DOHH2 (cell line): ENCODE measurements around the gene FBXL20.
"Not testable (repeated sequence)": the region's sequence is repeated elsewhere in the genome, so short reads cannot be mapped to it uniquely, and the experiment has no call there.

Experiments used
- EZH2phosphoT487 ChIP-seq: fragments of 200-600 bp; sonication (generic); IDR thresholded peaks from 2 replicates; pipeline ENCODE4 v1.6.1; 2017; ENCODE audit warnings: borderline replicate concordance, mild to moderate bottlenecking, antibody characterized with exemption, low read length, moderate library complexity, mixed read lengths
- TF ChIP-seq, protein P1 (sequence below): fragments of 200-600 bp; sonication (generic); IDR thresholded peaks from one replicate; pipeline ENCODE4 v1.5.1; 2014; ENCODE audit warnings: antibody characterized with exemption, mild to moderate bottlenecking, low read depth, low read length; ENCODE audit not compliant: poor library complexity, severe bottlenecking

DNA sequence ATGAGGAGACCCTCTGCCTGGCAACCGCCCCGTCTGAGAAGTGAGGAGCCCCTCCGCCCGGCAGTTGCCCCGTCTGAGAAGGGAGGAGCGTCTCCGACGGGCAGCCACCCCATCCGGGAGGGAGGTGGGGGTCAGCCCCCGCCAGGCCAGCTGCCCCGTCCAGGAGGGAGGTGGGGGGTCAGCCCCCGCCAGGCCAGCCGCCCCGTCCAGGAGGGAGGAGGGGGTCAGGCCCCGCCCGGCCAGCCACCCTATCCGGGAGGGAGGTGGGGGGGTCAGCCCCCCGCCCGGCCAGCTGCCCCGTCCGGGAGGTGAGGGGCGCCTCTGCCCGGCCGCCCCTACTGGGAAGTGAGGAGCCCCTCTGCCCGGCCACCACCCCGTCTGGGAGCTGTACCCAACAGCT is 63.8 kb downstream of the FBXL20 start:
- TF ChIP-seq, protein P1, sequence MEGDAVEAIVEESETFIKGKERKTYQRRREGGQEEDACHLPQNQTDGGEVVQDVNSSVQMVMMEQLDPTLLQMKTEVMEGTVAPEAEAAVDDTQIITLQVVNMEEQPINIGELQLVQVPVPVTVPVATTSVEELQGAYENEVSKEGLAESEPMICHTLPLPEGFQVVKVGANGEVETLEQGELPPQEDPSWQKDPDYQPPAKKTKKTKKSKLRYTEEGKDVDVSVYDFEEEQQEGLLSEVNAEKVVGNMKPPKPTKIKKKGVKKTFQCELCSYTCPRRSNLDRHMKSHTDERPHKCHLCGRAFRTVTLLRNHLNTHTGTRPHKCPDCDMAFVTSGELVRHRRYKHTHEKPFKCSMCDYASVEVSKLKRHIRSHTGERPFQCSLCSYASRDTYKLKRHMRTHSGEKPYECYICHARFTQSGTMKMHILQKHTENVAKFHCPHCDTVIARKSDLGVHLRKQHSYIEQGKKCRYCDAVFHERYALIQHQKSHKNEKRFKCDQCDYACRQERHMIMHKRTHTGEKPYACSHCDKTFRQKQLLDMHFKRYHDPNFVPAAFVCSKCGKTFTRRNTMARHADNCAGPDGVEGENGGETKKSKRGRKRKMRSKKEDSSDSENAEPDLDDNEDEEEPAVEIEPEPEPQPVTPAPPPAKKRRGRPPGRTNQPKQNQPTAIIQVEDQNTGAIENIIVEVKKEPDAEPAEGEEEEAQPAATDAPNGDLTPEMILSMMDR, result not testable (repeated sequence)
- not testable (repeated sequence) for TF ChIP-seq EZH2phosphoT487
